HL-60 (cell line): ENCODE measurements around the gene CAMKK1.

ENCODE experiments used
- DNase-seq, 2 experiments: peaks; one replicate each; pipeline ENCODE4 v3.0.0-alpha.2; 2010 to 2020; ENCODE audit warnings: low read depth in 1 of 2, low spot score in 1 of 2
- H3K27ac ChIP-seq: fragments of 250-450 bp; sonication (Bioruptor Pico); replicated peaks from 2 replicates; pipeline ENCODE4 v1.5.1; 2020; ENCODE audit warnings: mild to moderate bottlenecking, moderate library complexity
- H3K27me3 ChIP-seq: fragments of 250-450 bp; sonication (Bioruptor Pico); 2 replicates; pipeline ENCODE4 v1.5.1; 2021; ENCODE audit warnings: mild to moderate bottlenecking, moderate library complexity; ENCODE audit not compliant: insufficient read depth, poor library complexity, severe bottlenecking
- H3K4me3 ChIP-seq: replicated peaks from 2 replicates; pipeline ENCODE4 v1.5.1; 2011; ENCODE audit warnings: mild to moderate bottlenecking, control low read depth, low read length; ENCODE audit not compliant: insufficient read depth
- CTCF ChIP-seq: IDR thresholded peaks from one replicate; pipeline ENCODE4 v1.5.1; 2011; ENCODE audit warnings: low read length, control low read depth, inconsistent platforms; ENCODE audit not compliant: insufficient read depth
- GABPA ChIP-seq: IDR thresholded peaks from 2 replicates; pipeline ENCODE4 v1.6.1; 2012; ENCODE audit warnings: low read depth
- POLR2AphosphoS5 ChIP-seq: IDR thresholded peaks from 2 replicates; pipeline ENCODE4 v1.6.1; 2012; ENCODE audit warnings: low read depth
- REST ChIP-seq: IDR thresholded peaks from 2 replicates; pipeline ENCODE4 v1.6.1; 2012; ENCODE audit warnings: low read depth; ENCODE audit not compliant: insufficient replicate concordance
- SPI1 ChIP-seq: IDR thresholded peaks from 2 replicates; pipeline ENCODE4 v1.6.1; 2012; ENCODE audit warnings: low read depth, mild to moderate bottlenecking, borderline replicate concordance

Gene CAMKK1

GRCh38 chr17:3917391-3917931, 24.6 kb upstream of the CAMKK1 start:
- no peak for TF ChIP-seq CTCF
- TF ChIP-seq GABPA = no peak
- TF ChIP-seq SPI1 = no peak
- no peak for TF ChIP-seq REST
- Histone ChIP-seq H3K27ac (peak overlapping the region; percentile 97), H3K4me3 (no peak overlapping the region), H3K27me3 (no peaks in the 10 kb centered on the region)
- DNase-seq = peak in 1 of 2 experiments; percentile 76

GRCh38 chr17:3916825-3917224, 24.0 kb upstream of the CAMKK1 start:
- H3K27ac ChIP-seq = peak overlapping the region; percentile 97
- peak in 1 of 2 experiments; percentile 74 for DNase-seq
- peak overlapping the region; percentile 75 for H3K4me3 ChIP-seq
- no peaks in the 10 kb centered on the region for H3K27me3 ChIP-seq
- no peak; the same call in 1 of the 2 replicates for TF ChIP-seq POLR2AphosphoS5
- TF ChIP-seq REST = no peak
- no peak for TF ChIP-seq GABPA
- no peak for TF ChIP-seq CTCF
- TF ChIP-seq SPI1 = no peak

GRCh38 chr17:3915995-3916696, 23.3 kb upstream of the CAMKK1 start, which contains the start of gene P2RX1:
Gene P2RX1, minus strand, starts transcription at chr17:3916465. Its CDS starts 240 bp downstream, at chr17:3916225.
- no peak for TF ChIP-seq GABPA
- TF ChIP-seq POLR2AphosphoS5 = peak; percentile 70
- TF ChIP-seq SPI1 = no peak
- Histone ChIP-seq H3K27me3 (no peaks in the 10 kb centered on the region), H3K27ac (peak within 1 kb of the TSS; percentile 97), H3K4me3 (peak within 1 kb of the TSS; percentile 75)
- DNase-seq = peak; percentile 74 to 92

GRCh38 chr17:3915581-3915994, 22.7 kb upstream of the CAMKK1 start:
- no peak for TF ChIP-seq CTCF
- no peak for TF ChIP-seq SPI1
- TF ChIP-seq REST = no peak
- no peak; the same call in 1 of the 2 replicates for TF ChIP-seq POLR2AphosphoS5
- TF ChIP-seq GABPA = no peak
- Histone ChIP-seq H3K27me3 (no peaks in the 10 kb centered on the region), H3K27ac (peak overlapping the region; percentile 97), H3K4me3 (peak overlapping the region; percentile 75)
- DNase-seq = peak in 1 of 2 experiments; percentile 13
